Fibroblast of mammary gland (primary cell): Measurements from ENCODE around the gene FAM8A1.

Experiments
- DNase-seq: peaks from one replicate; pipeline ENCODE4 v3.0.0-alpha.2; 2010; ENCODE audit warnings: low read depth
- H3K4me3 ChIP-seq: 2 replicates; pipeline ENCODE4 v1.5.1; 2011; ENCODE audit warnings: low read depth, mild to moderate bottlenecking, low read length, moderate library complexity; ENCODE audit not compliant: control insufficient read depth
- CTCF ChIP-seq: conservative IDR thresholded peaks from 2 replicates; pipeline ENCODE4 v1.5.1; 2011; ENCODE audit warnings: low read depth, low read length, inconsistent platforms; ENCODE audit not compliant: control insufficient read depth, insufficient read depth

The FAM8A1 gene

GRCh38 chr6:17588011-17588410 is 12.1 kb upstream of the FAM8A1 start:
- H3K4me3 ChIP-seq: no peak overlapping the region
- DNase-seq: no peak
- no peak for TF ChIP-seq CTCF

- TF ChIP-seq CTCF: no peak
- H3K4me3 ChIP-seq: no peak overlapping the region
- DNase-seq: peak; percentile 82
These were observed 10.6 kb upstream of the FAM8A1 start for GRCh38 chr6:17589406-17590096.

- no peak overlapping the region for H3K4me3 ChIP-seq
- no peak for TF ChIP-seq CTCF
- DNase-seq: no peak
These were observed 8.8 kb upstream of the FAM8A1 start for GRCh38 chr6:17591287-17591686.

- DNase-seq: no peak
- TF ChIP-seq CTCF: no peak
- no peak overlapping the region for H3K4me3 ChIP-seq
These were observed 6.9 kb upstream of the FAM8A1 start for GRCh38 chr6:17593246-17593645.

GRCh38 chr6:17596085-17596484 is 4.0 kb upstream of the FAM8A1 start:
- no peak for DNase-seq
- TF ChIP-seq CTCF: no peak
- no peak overlapping the region for H3K4me3 ChIP-seq

GRCh38 chr6:17600527-17601385 is 654 bp downstream of the FAM8A1 start:
- peak overlapping the region; percentile 70 for H3K4me3 ChIP-seq
- DNase-seq: peak; percentile 13
- TF ChIP-seq CTCF: no peak
